Smooth muscle cell (in vitro differentiated cells): ENCODE results near the gene NPBWR2. TPM values are rescaled to one million over a fixed set of nuclear protein-coding genes. Genes with fewer than 3 reads are reported as not detected.

ENCODE experiments used
- DNase-seq: peaks from one replicate; lab custom pipeline; 2025; ENCODE audit not compliant: unreplicated experiment; lab: John Stamatoyannopoulos, UW
- H2AFZ ChIP-seq: fragments of 200-600 bp; sonication (generic); 2 replicates; pipeline ENCODE4 v1.6.0; 2016; ENCODE audit warnings: antibody characterized with exemption, low read depth, mild to moderate bottlenecking
- H3F3A ChIP-seq: fragments of 200-600 bp; sonication (generic); 2 replicates; pipeline ENCODE4 v1.6.0; 2017; ENCODE audit warnings: antibody characterized with exemption, low read depth
- H3K27ac ChIP-seq: fragments of 200-600 bp; sonication (generic); 2 replicates; pipeline ENCODE4 v1.5.1; 2016; ENCODE audit warnings: low read depth, mild to moderate bottlenecking
- H3K27me3 ChIP-seq: fragments of 200-600 bp; sonication (generic); 2 replicates; pipeline ENCODE4 v1.6.1; 2016; ENCODE audit warnings: low read depth, mild to moderate bottlenecking
- H3K36me3 ChIP-seq: fragments of 200-600 bp; sonication (generic); 2 replicates; pipeline ENCODE4 v1.5.1; 2016; ENCODE audit warnings: low read depth
- H3K4me1 ChIP-seq: fragments of 200-600 bp; sonication (generic); 2 replicates; pipeline ENCODE4 v1.5.1; 2016; ENCODE audit warnings: low read depth
- H3K4me2 ChIP-seq: fragments of 200-600 bp; sonication (generic); 2 replicates; pipeline ENCODE4 v1.6.0; 2016; ENCODE audit warnings: mild to moderate bottlenecking
- H3K4me3 ChIP-seq: fragments of 200-600 bp; sonication (generic); 2 replicates; pipeline ENCODE4 v1.5.1; 2016; ENCODE audit warnings: mild to moderate bottlenecking
- H3K79me2 ChIP-seq: fragments of 200-600 bp; sonication (generic); 2 replicates; pipeline ENCODE4 v1.6.0; 2016; ENCODE audit warnings: low read depth, mild to moderate bottlenecking
- H3K9ac ChIP-seq: fragments of 200-600 bp; sonication (generic); 2 replicates; pipeline ENCODE4 v1.6.0; 2016; ENCODE audit warnings: low read depth
- H3K9me3 ChIP-seq: fragments of 200-600 bp; sonication (generic); replicated peaks from 2 replicates; pipeline ENCODE4 v1.5.1; 2016; ENCODE audit warnings: low read depth
- H4K20me1 ChIP-seq: fragments of 200-600 bp; sonication (generic); 2 replicates; pipeline ENCODE4 v1.6.0; 2016; ENCODE audit warnings: low read depth
- CTCF ChIP-seq: fragments of 200-600 bp; sonication (generic); IDR thresholded peaks from 2 replicates; pipeline ENCODE4 v1.5.1; 2017; ENCODE audit warnings: borderline replicate concordance, mild to moderate bottlenecking, antibody characterized with exemption; ENCODE audit not compliant: insufficient read depth, poor library complexity, severe bottlenecking
- WGBS: methylation state at CpG from one replicate; pipeline ENCODE4 v1.1.7; 2016; ENCODE audit warnings: low lambda C conversion rate; 5-methylcytosine and 5-hydroxymethylcytosine counted together
- polyA plus RNA-seq: library from polyadenylated mRNA; unstranded; fragments of >200 nt; fragmentation: Nextera tagmentation; extraction: Ambion mirVana; gene quantifications from 2 replicates; pipeline ENCODE4 v1.2.1, GENCODE V29; 2016
- total RNA-seq: library from RNA; depleted of rRNA; stranded (reverse); fragments of >200 nt; gene quantifications from 2 replicates; pipeline ENCODE4 v1.2.3, GENCODE V29; 2014

NPBWR2 gene
- total and polyA plus RNA-seq, 2 experiments from 2014 or later = not detected

- no peak for TF ChIP-seq CTCF
- no peak overlapping the region for H3K4me2 ChIP-seq
- no peaks in the 10 kb centered on the region for H3K36me3 ChIP-seq
- H3F3A ChIP-seq = no peaks in the 10 kb centered on the region
- no peaks in the 10 kb centered on the region for H3K27me3 ChIP-seq
- H3K4me3 ChIP-seq = no peak overlapping the region
- no peaks in the 10 kb centered on the region for H3K79me2 ChIP-seq
- no peak for DNase-seq
- H3K9me3 ChIP-seq = no peaks in the 10 kb centered on the region
- no peak overlapping the region for H2AFZ ChIP-seq
- 92% methylated on average over 4 of the region's 4 CpGs for WGBS
- no peaks in the 10 kb centered on the region for H4K20me1 ChIP-seq
- no peaks in the 10 kb centered on the region for H3K4me1 ChIP-seq
- no peak overlapping the region for H3K27ac ChIP-seq
- no peak overlapping the region for H3K9ac ChIP-seq
These were observed 11.9 kb downstream of the NPBWR2 start for GRCh38 chr20:64095455-64095854.

- no peaks in the 10 kb centered on the region for H3K4me1 ChIP-seq
- TF ChIP-seq CTCF = no peak
- no peaks in the 10 kb centered on the region for H3F3A ChIP-seq
- no peaks in the 10 kb centered on the region for H3K36me3 ChIP-seq
- H3K79me2 ChIP-seq = no peaks in the 10 kb centered on the region
- H3K4me3 ChIP-seq = no peak overlapping the region
- no peak overlapping the region for H3K27ac ChIP-seq
- no peak overlapping the region for H3K9ac ChIP-seq
- H4K20me1 ChIP-seq = peaks cover 3% of the 10 kb centered on the region
- H2AFZ ChIP-seq = no peak overlapping the region
- no peak overlapping the region for H3K4me2 ChIP-seq
- H3K9me3 ChIP-seq = no peaks in the 10 kb centered on the region
- no peak for DNase-seq
- H3K27me3 ChIP-seq = no peaks in the 10 kb centered on the region
- WGBS = 76% methylated on average over 8 of the region's 9 CpGs
These were observed 14.3 kb downstream of the NPBWR2 start for GRCh38 chr20:64093013-64093503.

- Histone ChIP-seq H3F3A (no peaks in the 10 kb centered on the region), H3K9me3 (no peaks in the 10 kb centered on the region), H3K27ac (no peak overlapping the region), H3K4me3 (no peak overlapping the region), H3K9ac (no peak overlapping the region), H3K36me3 (no peaks in the 10 kb centered on the region), H2AFZ (no peak overlapping the region), H3K27me3 (no peaks in the 10 kb centered on the region), H3K4me2 (no peak overlapping the region), H4K20me1 (peaks cover 3% of the 10 kb centered on the region), H3K79me2 (no peaks in the 10 kb centered on the region), H3K4me1 (no peaks in the 10 kb centered on the region)
- TF ChIP-seq CTCF = no peak
- WGBS = 82% methylated on average over 26 of the region's 27 CpGs
- DNase-seq = no peak
These were observed 14.9 kb downstream of the NPBWR2 start for GRCh38 chr20:64092258-64093012.

GRCh38 chr20:64091770-64092169, 15.6 kb downstream of the NPBWR2 start:
- 39% methylated on average over 5 of the region's 16 CpGs for WGBS
- H3K36me3 ChIP-seq = no peaks in the 10 kb centered on the region
- no peak for TF ChIP-seq CTCF

More at GRCh38 chr20:64091770-64092169, 15.6 kb downstream of the NPBWR2 start:
- Histone ChIP-seq H3K4me2 (no peak overlapping the region), H4K20me1 (peaks cover 3% of the 10 kb centered on the region), H3K27ac (no peak overlapping the region), H3K79me2 (no peaks in the 10 kb centered on the region), H3K9ac (no peak overlapping the region), H2AFZ (no peak overlapping the region), H3K4me3 (no peak overlapping the region), H3F3A (no peaks in the 10 kb centered on the region), H3K4me1 (no peaks in the 10 kb centered on the region), H3K9me3 (no peaks in the 10 kb centered on the region), H3K27me3 (no peaks in the 10 kb centered on the region)
- DNase-seq = no peak
